NB4 (cell line): ENCODE data around the gene ZNF618.

ENCODE experiments used
- DNase-seq: peaks from one replicate; pipeline ENCODE4 v3.0.0; 2010; ENCODE audit warnings: low read depth
- H3K4me3 ChIP-seq: one replicate; pipeline ENCODE4 v1.5.1; 2011; ENCODE audit warnings: mild to moderate bottlenecking, low read depth, low read length, moderate library complexity
- MAX ChIP-seq: IDR thresholded peaks from 2 replicates; pipeline ENCODE4 v1.6.1; 2011; ENCODE audit warnings: low read depth, low read length
- MYC ChIP-seq: IDR thresholded peaks from 2 replicates; pipeline ENCODE4 v1.6.1; 2011; ENCODE audit warnings: low read depth, low read length
- POLR2A ChIP-seq: IDR thresholded peaks from 2 replicates; pipeline ENCODE4 v1.6.1; 2011; ENCODE audit warnings: mild to moderate bottlenecking; ENCODE audit not compliant: insufficient read length; ENCODE audit errors: extremely low read depth
- TF ChIP-seq, protein P1 (sequence below): IDR thresholded peaks from one replicate; pipeline ENCODE4 v1.5.1; 2012; ENCODE audit warnings: low read depth, low read length

Gene ZNF618

GRCh38 chr9:113966394-113966793, 90.3 kb downstream of the ZNF618 start:
- TF ChIP-seq MAX (no peak), MYC (no peak), POLR2A (no peak)
- TF ChIP-seq, protein P1, sequence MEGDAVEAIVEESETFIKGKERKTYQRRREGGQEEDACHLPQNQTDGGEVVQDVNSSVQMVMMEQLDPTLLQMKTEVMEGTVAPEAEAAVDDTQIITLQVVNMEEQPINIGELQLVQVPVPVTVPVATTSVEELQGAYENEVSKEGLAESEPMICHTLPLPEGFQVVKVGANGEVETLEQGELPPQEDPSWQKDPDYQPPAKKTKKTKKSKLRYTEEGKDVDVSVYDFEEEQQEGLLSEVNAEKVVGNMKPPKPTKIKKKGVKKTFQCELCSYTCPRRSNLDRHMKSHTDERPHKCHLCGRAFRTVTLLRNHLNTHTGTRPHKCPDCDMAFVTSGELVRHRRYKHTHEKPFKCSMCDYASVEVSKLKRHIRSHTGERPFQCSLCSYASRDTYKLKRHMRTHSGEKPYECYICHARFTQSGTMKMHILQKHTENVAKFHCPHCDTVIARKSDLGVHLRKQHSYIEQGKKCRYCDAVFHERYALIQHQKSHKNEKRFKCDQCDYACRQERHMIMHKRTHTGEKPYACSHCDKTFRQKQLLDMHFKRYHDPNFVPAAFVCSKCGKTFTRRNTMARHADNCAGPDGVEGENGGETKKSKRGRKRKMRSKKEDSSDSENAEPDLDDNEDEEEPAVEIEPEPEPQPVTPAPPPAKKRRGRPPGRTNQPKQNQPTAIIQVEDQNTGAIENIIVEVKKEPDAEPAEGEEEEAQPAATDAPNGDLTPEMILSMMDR = no peak
- H3K4me3 ChIP-seq = no peak overlapping the region
- DNase-seq = no peak

DNA sequence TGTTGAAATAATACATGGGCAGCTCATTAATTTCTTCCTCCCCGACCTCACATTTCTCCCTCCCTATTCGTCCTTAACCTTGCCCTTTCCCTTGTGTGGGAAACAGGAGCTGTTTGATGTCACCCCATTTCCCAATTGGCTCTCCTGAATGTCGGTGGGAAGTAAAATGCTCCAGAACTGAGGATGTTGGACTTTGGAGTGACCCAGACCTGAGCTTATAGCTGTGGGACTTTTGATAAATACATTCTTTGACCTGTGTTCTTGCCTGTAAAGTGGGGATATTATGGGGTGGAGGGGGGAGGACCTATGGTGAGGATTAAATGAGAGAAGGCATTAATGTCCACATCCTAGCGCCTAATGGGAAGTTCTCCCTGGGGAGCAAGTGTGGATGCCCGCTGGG, 91.3 kb downstream of the ZNF618 start:
- H3K4me3 ChIP-seq = no peak overlapping the region
- DNase-seq = no peak
- TF ChIP-seq, protein P1 = no peak
- TF ChIP-seq MYC (no peak), MAX (no peak), POLR2A (no peak)

DNA sequence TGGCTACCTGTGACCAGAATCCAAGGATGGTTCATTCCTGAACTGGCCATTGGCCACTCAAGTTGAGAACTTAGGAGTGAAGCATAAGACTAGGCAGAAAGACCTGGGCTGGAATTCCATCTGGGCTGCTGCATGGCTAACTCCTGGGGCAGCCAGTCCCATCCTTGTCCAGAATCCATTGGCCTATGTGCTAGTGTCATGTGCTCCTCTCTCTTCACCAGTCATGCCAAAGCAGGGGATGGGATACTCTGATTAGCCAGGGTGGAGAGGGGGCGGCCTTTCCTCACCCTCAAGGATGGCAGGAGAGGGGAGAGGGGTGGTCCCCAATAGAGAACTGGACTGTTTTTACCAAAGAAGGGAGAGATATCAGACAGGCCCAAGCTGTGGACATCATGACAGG, 93.2 kb downstream of the ZNF618 start:
- H3K4me3 ChIP-seq = no peak overlapping the region
- TF ChIP-seq POLR2A (no peak), MAX (no peak), MYC (no peak)
- TF ChIP-seq, protein P1 = no peak

DNA sequence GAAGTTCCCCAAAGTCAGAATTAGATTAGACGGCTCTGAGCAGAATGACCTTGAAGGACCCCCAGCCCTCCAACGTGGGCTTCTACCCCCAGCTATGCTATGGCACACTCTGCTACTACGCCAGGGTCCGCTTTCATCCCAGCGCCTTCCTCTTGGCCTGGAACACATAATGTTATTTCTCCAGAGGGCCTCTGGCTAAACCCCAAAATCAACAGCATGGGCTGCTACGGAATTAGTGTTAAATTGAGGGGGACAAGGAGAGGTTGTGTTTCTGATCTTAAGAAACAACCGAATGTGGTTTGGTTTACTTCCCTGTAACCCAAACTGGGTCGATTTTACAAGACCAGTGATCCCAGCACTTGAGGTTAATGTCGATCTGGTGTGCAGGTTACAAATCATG, 97.1 kb downstream of the ZNF618 start:
- no peak for DNase-seq
- no peak overlapping the region for H3K4me3 ChIP-seq
- TF ChIP-seq, protein P1 = no peak
- no peak for TF ChIP-seq MYC
- no peak for TF ChIP-seq MAX
- TF ChIP-seq POLR2A = no peak

More for the DNA sequence above, 93.2 kb downstream of the ZNF618 start:
- no peak for DNase-seq

GRCh38 chr9:113973963-113974413, 97.9 kb downstream of the ZNF618 start:
- DNase-seq = no peak

More at GRCh38 chr9:113973963-113974413, 97.9 kb downstream of the ZNF618 start:
- no peak overlapping the region for H3K4me3 ChIP-seq
- TF ChIP-seq, protein P1 = no peak
- TF ChIP-seq MYC (no peak), POLR2A (no peak), MAX (no peak)
